HG03025 (cell line): Measurements from ENCODE around the gene HK2.
"Not testable (repeated sequence)": the region's sequence is repeated elsewhere in the genome, so short reads cannot be mapped to it uniquely, and the experiment has no call there.

Source experiments
- ATAC-seq: cut with Tn5 transposase; IDR thresholded peaks from one replicate; pipeline ENCODE4 v1.9.1; 2021; ENCODE audit warnings: mild to moderate bottlenecking, moderate library complexity; ENCODE audit not compliant: unreplicated experiment, low FRiP score

HK2 gene

DNA sequence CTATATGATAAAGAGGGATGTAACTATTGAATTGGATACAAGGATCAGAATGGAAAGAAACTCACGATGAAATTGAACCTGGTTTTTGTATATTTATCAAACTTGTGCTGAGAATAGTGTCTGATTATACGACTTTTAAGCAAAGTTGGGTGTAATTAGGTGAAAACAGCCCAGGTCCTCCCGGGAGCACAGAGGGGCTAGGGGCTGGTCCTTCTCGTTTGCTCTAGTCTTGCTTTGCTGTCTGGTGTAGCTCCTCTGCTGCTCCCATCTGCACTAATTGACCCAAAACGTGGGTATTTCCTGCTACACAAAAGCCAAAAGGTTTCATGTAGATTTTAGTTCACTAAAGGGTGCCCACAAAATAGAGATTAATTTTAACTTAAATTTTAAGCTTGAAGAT is 58.7 kb downstream of the HK2 start:
- no peak for ATAC-seq

GRCh38 chr2:74893332-74893731 is 59.4 kb downstream of the HK2 start:
- ATAC-seq = no peak

- no peak for ATAC-seq
Measured at GRCh38 chr2:74894272-74894981, 60.5 kb downstream of the HK2 start.

GRCh38 chr2:74895001-74895400 is 61.1 kb downstream of the HK2 start:
- no peak for ATAC-seq

- no peak for ATAC-seq
Measured at GRCh38 chr2:74896232-74896631, 62.3 kb downstream of the HK2 start.

- ATAC-seq = not testable (repeated sequence)
Measured at GRCh38 chr2:74900225-74900624, 66.3 kb downstream of the HK2 start.

DNA sequence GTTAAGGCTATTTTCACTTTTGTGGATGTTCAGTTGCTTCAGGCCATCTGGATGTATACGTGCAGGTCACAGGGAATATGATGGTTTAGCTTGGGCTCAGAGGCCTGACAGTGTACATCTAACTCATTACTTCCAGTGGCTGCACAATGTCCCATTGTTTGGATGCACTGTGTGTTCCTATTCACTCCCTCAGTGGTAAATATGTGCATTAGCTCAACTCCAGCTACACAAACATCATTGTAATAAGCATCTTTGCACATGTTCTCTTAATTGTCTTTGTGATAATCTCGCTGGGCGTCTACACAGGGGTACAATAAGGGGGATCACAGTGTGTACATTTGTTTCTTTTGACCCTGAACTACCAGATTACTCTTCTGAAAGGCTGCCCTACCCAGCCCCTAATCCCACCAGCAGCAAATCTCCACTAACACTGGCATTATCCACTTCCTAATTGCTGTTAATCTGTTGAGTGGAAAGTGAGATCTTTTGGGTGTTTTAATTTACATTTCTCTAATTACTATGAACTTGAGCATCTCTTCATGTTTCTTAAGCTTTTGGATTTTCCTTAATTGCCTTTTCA is 68.4 kb downstream of the HK2 start:
- ATAC-seq = no peak

DNA sequence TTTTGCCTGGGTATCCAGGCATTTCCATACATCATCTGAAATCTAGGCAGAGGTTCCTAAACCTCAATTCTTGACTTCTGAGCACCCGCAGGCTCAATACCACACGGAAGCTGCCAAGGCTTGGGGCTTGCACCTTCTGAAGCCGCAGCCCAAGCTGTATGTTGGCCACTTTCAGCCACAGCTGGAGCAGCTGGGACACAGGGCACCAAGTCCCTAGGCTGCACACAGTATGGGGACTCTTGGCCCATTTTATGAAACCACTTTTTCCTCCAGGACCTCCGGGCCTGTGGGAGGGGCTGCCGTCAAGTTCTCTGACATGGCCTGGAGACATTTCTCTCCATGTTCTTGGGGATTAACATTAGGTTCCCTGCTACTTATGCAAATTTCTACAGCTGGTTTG is 72.5 kb downstream of the HK2 start:
- no peak for ATAC-seq

DNA sequence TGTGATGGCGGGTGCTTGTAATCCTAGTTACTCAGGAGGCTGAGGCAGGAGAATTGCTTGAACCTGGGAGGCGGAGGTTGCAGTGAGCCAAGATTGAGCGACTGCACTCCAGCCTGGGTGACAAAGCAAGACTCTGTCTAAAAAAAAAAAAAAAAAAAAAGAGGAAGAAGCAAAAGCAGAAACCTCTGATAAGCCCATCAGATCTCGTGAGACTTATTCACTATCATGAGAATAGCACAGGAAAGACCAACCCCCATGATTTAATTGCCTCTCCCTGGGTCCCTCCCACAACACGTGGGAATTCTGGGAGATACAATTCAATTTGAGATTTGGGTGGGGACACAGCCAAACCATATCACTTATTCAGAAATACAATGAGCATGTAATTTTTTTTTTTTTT is 73.6 kb downstream of the HK2 start:
- ATAC-seq = not testable (repeated sequence)

DNA sequence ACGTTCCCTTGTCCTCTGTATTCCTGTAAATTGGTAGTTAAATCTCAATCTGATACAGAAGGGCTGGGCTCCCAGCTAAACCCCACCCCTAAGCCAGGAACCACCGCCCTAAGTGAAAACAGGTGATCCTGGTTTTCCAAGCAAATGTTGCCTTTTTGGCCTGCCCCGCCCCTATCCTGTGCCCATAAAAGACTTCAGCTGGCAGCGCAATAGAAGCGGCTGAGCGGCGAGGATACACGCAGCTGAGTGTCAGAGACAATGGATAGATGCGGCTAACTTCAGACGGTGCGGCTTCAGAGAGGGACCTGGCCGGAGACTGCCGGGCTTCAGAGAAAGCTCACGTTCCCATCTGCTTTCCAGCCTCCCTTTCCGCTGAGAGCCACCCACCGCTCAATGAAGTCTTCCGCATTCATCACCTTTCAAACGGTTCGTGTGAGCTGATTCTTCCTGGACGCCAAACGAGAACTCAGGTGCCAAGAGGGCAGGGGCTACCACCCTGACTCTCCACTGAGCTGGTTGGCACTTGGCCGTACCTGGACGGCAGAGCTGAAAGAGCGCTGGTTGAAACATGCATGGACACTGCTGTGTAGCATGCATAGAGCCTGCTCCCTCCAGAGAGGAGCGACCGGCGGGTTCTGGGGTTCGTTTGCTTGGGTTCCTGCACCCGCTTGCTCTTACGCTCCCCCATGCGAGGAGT is 75.0 kb downstream of the HK2 start:
- no peak for ATAC-seq

DNA sequence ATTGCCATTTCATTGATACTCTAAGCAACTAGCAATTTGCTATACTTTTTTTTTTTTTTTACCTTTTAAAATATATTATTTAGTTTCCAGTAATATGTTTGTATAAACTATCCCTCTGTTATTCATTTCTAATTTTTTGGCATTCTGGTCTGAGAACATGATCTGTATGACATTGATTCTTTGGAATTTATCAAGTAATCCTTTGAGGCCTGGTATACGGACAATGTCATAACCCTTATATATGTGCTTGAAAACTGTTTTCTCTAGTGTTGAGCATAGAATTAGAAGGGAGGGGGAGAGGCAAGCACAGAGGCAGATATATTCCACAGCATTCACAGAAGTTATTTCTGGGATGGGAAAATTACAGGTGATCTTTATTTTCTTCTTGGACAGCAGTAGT is 76.3 kb downstream of the HK2 start:
- ATAC-seq = no peak

DNA sequence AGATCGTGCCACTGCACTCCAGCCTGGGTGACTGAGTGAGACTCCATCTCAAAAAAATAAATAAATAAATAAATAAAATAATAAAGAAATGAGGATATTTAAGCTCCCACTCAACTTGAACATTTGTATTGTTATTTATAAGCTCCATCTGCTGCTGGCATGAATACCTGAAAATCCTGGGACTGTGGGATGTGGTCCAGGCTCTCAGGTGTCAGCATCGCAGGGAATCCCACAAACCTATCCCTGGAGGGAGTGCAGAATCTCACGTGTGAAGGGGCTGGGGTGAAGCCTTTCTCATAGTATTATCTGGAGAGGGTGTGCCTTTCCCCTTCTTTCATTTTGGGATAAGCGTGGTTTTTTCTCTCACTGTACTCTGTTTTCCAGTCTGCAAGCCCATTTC is 77.1 kb downstream of the HK2 start:
- no peak for ATAC-seq

- ATAC-seq = no peak
Measured at GRCh38 chr2:74915743-74916142, 81.8 kb downstream of the HK2 start.

DNA sequence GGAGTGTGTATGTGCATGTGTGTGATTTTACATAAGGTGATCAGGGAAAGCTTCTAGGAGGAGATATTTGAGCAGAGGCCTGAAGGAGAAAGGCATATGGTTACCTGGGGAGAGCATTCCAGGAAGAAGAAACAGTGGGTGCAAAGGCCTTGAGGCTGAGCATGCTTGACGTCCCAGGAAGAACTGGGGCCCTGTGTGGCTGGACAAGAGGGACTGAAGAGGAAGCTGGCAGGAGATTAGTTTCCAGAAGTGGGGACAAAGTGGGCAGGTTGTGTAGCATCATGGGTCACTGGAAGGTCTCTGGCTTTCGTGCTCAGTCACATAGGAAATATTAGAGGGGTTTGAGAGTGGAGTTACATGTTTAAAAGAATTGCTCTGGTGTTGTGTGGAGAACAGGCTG is 82.5 kb downstream of the HK2 start:
- no peak for ATAC-seq

DNA sequence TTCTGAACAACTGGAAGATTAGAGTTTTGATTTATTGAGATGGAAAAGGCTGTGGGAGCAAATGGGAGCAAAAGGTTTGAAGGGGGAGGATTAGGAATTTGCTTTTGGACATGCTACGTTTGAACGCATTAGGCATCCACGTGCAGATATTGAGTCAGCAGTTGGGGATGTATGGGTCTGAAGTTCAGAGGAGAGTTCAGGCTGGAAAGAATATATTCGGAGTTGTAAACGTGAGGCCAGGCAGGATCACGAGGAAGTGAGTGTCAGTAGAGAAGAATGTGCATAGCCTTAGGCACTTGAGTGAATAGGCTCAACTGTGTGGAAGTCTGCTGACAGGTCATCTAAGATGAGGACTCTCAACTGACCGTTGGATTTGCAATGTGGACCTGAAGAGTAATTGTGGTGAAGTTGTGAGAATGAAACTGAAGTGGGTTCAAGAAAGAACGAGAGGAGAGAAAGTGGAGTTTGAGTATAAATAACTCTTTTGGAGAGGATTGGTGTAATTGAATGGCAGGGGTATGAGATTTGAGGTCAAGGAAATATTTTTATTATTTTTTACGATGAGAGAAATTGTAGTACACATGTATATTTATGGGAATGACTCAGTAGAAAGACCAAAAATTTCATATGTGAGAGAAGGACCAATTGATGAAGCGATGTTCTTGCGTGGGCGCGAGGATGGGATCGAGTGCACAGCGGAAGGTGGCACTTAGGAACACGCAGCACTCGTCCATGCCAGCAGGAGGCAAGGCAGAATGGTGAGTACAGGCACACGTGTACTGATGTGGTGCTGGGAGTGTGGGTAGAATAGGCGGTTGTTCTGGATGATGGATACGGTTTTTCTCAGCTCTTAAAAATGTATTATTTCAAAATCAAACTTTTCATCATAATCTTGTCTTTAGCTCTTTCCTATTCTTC is 84.0 kb downstream of the HK2 start:
- no peak for ATAC-seq

GRCh38 chr2:74919827-74920226 is 85.9 kb downstream of the HK2 start:
- ATAC-seq = no peak

- ATAC-seq = no peak
Measured at GRCh38 chr2:74921236-74921736, 87.4 kb downstream of the HK2 start.

DNA sequence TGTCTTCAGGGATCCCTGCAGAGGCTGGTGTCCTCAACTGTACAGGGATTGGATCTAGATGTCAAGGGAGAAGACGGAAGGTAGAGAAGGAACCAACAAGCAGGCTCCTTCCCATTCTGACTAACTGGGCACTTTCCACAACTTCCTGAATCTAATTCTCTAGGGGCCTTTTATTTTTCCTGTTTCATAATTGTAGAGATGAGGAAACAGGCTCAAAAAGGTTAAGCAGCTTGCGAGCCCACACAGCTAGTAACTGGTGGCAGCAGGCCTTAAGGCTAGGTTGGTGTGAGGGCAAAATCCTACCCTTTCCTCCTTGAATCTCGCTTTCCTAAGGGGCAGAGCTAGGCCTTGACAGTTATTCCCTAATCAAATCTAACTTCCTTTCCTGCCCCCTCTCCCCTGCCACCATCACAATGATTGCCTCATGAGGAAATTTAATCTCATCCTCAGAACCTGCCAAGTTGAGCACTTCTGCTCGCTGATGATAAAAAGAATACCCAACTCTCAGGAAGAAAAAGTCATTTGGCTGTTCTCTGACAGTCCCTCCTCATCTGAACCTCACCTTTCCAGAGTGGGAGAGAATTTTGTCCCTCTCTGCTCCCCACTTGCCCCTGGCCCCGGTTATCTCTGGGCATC is 88.8 kb downstream of the HK2 start:
- ATAC-seq = no peak

- ATAC-seq = no peak
Measured at GRCh38 chr2:74924463-74925265, 90.7 kb downstream of the HK2 start.
